Measurements from ENCODE around the gene SCRT2.

The SCRT2 gene

GRCh38 chr20:703006-703405 is 27.4 kb upstream of the SCRT2 start:
- DNase-seq (ENCODE audit: low spot score): no peak
- in situ Hi-C loops (cut with MboI; ENCODE audit: low sequenced_read_pairs, unreplicated experiment): no loop called here
- TF ChIP-seq CTCF (IDR thresholded peaks at IDR 0.05; ENCODE audit: borderline replicate concordance, control extremely low read depth, extremely low read depth, insufficient read depth, missing control alignments): no peak

- no peak for DNase-seq (ENCODE audit: low spot score)
- TF ChIP-seq CTCF (IDR thresholded peaks at IDR 0.05; ENCODE audit: borderline replicate concordance, control extremely low read depth, extremely low read depth, insufficient read depth, missing control alignments): no peak
- in situ Hi-C loops (cut with MboI; ENCODE audit: low sequenced_read_pairs, unreplicated experiment): no loop called here
Measured at GRCh38 chr20:701401-702129, 26.0 kb upstream of the SCRT2 start.

GRCh38 chr20:699811-700338 is 24.3 kb upstream of the SCRT2 start:
- no peak for DNase-seq (ENCODE audit: low spot score)
- in situ Hi-C loops (cut with MboI; ENCODE audit: low sequenced_read_pairs, unreplicated experiment): no loop called here
- no peak for TF ChIP-seq CTCF (IDR thresholded peaks at IDR 0.05; ENCODE audit: borderline replicate concordance, control extremely low read depth, extremely low read depth, insufficient read depth, missing control alignments)

- in situ Hi-C loops (cut with MboI; ENCODE audit: low sequenced_read_pairs, unreplicated experiment): no loop called here
- TF ChIP-seq CTCF (IDR thresholded peaks at IDR 0.05; ENCODE audit: borderline replicate concordance, control extremely low read depth, extremely low read depth, insufficient read depth, missing control alignments): no peak
- DNase-seq (ENCODE audit: low spot score): no peak
Measured at GRCh38 chr20:699342-699741, 23.7 kb upstream of the SCRT2 start.

- no peak for TF ChIP-seq CTCF (IDR thresholded peaks at IDR 0.05; ENCODE audit: borderline replicate concordance, control extremely low read depth, extremely low read depth, insufficient read depth, missing control alignments)
- no peak for DNase-seq (ENCODE audit: low spot score)
- in situ Hi-C loops (cut with MboI; ENCODE audit: low sequenced_read_pairs, unreplicated experiment): no loop called here
Measured at GRCh38 chr20:698276-698675, 22.7 kb upstream of the SCRT2 start.

GRCh38 chr20:697826-698225 is 22.2 kb upstream of the SCRT2 start:
- in situ Hi-C loops (cut with MboI; ENCODE audit: low sequenced_read_pairs, unreplicated experiment): no loop called here

More at GRCh38 chr20:697826-698225, 22.2 kb upstream of the SCRT2 start:
- no peak for DNase-seq (ENCODE audit: low spot score)
- no peak for TF ChIP-seq CTCF (IDR thresholded peaks at IDR 0.05; ENCODE audit: borderline replicate concordance, control extremely low read depth, extremely low read depth, insufficient read depth, missing control alignments)
